ENCODE measurements around the gene AANAT.

Gene AANAT

DNA sequence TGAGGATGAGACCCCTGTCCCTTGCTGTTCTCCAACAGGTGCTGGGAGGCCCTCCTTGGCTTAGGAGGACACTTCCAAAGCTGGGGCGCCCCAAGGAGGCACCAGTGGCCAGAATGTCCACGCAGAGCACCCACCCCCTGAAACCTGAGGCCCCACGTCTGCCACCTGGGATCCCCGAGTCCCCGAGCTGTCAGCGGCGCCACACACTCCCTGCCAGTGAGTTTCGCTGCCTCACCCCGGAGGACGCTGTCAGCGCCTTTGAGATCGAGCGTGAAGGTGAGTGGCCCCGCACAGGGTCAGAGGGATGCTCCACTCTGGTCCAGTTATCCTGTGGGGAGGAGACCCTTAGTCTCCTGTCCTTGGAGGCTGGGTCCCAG, 1.2 kb downstream of the AANAT start:
- no peak for DNase-seq (ENCODE audit: low read depth in 2 of 2)

DNA sequence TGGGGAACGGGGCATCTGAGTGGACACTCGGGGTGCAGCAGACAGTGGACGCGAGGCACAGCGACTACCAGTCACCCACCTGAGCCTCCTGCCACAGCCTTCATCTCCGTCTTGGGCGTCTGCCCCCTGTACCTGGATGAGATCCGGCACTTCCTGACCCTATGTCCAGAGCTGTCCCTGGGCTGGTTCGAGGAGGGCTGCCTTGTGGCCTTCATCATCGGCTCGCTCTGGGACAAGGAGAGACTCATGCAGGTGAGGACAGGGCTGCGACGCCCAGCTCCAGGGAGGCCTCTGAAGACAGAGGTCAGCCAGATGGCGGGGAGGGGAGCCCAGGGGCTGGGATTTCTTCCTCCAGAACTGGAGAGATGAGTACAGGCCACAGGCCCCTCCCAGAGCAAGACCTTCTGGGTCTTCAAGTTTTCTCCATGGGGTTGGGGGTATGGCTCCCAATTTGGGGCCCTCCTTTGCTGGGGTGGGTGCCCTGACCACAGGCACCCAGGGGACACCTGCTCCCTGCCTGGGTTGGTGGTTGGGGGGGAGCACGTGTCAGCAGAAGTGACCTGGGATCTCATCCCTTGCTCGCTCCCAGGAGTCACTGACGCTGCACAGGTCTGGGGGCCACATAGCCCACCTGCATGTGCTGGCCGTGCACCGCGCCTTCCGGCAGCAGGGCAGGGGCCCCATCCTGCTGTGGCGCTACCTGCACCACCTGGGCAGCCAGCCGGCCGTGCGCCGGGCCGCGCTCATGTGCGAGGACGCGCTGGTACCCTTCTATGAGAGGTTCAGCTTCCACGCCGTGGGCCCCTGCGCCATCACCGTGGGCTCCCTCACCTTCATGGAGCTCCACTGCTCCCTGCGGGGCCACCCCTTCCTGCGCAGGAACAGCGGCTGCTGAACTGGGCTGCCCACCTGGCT, 1.9 kb downstream of the AANAT start:
- DNase-seq (ENCODE audit: low read depth in 2 of 2), result no peak

DNA sequence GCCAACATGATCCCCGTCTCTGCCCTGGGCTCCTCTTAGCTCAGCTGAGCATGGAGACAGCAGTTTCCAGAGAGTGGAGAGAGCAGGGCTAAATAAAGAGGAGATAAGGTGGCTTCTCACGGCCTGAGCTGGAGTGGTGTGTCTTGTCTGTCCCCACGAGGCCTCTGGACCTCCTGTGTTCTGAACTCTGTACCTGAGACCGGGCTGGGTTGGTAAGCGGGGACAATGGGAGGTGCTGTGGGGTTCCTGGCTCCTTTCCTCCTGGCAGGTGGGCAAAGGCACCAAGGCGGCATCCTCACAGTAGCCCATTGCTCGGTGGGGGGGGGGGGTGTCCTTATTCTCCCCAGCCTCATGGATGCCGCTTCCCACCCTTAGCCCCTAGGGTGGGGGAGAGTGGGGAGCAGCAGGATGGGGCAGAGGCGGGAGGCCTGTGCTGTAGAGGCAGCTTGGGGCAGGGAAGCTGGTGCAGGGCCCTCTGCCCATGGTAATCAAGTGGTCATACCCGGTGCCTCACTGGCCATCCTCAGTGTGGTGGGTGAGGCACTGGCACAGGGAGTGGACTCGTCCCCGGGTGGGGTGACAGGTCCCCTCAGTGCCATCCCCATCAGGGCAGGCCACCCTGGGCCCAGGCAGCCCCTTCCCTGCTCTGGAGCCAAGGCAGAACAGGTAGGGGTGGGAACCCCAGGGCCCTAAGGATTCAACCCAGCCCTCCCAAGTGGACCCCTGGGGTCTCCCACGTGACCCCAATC, 2.8 kb downstream of the AANAT start:
- no peak for DNase-seq (ENCODE audit: low read depth in 2 of 2)

DNA sequence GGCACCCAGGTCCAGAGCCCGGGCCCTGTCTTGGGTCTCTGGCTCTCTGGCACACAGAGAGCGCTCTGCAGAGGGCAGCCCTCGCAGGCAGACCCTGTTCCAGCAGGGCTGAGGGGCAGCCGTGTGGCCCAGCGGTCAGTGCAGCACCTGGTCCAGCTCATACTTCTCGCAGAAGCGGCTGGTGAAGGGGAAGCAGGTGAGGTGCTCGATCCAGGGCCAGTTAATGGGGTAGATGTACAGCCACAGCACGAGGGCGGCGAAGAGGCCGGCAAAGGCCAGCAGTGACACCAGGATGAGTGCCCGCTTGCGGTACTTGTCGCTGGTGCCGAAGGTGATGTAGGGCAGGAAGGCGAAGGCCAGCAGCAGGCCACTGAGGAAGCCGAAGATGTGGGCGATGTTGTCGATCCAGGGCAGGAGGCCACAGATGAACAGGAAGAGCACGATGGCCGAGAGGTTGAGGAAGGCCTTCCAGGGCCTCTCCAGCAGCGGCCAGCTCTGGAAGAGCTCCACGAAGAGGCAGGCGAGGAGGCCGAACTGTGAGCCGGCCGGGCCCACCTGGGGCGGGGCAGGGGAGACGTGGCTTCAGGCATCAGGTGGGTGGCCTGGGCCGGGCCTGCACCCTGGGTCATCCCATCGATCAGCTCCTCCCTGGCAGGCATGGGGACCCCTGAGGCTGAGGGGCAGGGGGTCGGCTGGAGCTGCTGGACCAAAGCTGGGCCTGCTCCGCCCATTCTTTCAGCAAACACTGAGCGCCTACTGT, 4.3 kb downstream of the AANAT start:
- DNase-seq (ENCODE audit: low read depth in 2 of 2), result no peak

DNA sequence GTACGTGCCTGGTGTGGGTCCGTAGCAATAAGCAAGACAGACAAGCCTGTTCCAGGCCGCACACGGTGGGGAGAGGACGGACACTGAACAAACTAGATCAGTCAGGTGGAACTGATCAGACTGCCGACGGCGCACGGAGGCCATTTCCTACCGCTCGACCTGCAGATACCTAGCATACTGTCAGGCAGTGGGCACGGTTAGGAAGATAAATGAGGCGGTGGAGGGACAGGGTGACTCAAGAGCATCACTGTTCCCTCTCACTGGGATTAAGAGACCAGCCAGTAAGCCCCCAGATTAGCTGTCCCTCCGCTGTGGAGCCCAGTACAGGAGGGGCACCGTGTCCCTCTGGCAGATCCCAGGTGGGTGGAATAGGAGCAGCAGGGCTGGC, 4.8 kb downstream of the AANAT start:
- no peak for DNase-seq (ENCODE audit: low read depth in 2 of 2)

DNA sequence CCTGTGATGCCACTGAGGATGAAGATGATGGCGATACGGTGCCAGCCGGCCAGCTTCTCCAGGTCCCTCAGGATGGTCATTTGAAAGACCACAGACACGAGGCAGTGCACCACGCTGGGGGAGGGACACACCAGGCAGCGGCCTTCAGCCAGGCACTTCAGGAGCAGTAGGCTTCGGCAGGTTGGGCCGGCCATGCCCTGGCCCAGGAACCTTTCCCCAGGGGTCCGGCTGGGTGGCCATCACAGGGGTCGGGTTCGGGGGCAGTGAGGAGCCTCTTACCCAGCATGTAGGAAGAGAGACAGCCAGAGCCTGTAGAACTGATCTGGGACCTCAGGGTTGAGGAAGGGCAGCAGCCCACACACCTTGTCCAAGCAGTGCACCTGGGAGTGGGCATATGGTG, 5.3 kb downstream of the AANAT start:
- DNase-seq (ENCODE audit: low read depth in 2 of 2), result no peak

DNA sequence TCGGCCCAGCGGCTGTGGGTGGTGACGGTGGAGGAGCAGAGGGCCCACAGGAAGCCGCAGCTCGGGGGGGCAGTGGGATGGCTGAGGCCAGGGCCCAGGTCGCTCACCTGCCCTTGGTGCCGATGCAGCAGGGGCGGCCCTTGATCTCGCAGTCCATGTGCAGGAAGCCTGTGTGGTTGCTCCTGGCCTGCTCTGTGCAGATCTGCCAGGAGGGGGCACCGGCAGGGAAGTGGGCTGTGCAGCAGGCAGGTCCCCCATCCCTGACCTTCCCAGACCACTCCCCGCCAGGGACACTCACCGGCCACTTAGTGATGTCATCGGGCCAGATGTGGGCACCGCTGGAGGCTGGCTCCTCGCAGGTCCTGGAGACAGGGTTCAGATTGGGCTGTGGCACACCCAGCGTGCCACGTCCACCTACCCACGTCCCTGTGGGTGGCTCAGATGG, 6.2 kb downstream of the AANAT start:
- DNase-seq (ENCODE audit: low read depth in 2 of 2), result no peak

DNA sequence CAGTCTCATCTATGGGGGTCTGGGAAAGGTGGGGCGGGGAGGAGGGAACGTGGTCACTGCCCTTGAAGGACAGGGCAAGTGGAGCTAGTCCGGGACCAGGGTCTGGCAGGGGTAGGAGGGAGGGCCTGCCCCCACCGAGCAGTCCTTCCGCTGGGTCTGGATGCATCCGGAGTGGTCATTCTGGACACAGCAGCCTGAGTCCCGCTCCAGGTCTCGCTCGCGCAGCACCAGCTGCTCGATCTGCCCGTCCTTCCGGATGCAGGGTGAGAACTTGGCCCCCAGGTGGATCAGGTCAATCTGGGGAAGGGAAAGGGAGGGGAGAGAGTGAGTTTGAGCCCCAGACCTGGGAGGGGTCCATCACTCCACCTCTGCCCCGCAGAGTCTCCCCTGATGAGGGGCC, 6.8 kb downstream of the AANAT start:
- DNase-seq (ENCODE audit: low read depth in 2 of 2), result no peak

DNA sequence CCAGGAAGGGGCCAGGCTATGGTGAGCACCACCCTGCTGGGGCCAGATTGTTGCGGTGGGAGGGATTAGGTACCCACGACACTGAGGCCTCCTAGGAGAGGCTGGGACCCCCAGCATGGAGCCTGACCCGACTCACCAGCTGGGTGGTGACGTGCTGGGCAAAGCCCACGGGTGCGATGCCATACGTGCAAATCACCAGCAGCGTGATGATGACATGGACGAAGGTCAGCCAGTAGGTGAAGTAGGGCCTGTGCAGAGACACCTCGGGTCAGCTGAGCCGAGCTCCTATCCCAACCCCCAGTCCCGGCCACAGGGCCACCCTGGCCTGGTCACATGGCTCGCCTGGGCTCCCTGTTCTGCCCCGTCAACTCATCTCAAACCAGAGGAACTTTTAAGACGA, 7.5 kb downstream of the AANAT start:
- DNase-seq (ENCODE audit: low read depth in 2 of 2), result no peak

DNA sequence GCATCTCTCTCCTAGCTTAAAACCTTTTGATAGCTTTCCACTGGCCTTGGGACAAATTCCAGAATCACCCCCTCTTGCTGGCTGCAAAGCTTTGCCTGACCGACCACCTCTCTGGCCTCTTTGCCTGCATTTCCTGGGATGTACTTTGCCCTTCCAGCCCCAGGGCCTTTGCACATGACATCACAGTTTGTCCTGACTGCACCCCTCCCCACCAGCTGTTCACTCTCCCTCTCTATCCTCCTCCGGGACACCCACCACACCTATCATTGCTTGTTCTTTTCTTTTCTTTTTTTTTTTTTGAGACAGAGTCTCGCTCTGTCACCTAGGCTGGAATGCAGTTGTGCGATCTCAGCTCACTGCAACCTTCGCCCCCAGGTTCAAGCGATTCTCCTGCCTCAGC, 7.9 kb downstream of the AANAT start:
- DNase-seq (ENCODE audit: low read depth in 2 of 2), result no peak

DNA sequence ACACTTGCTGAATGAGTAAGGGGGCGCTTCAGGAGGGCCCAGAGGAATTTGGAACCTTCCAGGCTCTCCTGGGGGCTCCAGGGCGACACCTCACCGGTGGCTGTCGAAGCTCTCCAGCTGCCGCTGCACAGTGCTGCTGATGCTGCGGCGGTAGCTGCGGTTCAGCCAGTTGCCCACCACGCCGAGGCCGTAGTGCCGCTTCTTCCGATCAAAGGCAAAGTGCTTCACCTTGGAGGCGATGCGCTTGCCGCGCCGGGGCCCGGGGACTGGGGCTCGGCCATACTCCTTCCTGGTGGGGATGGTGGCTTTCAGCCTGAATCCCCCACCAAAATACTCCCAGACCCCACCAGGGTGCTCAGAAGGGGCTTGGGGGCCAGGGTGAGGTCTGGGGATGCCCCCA, 9.3 kb downstream of the AANAT start:
- DNase-seq (ENCODE audit: low read depth in 2 of 2), result no peak

DNA sequence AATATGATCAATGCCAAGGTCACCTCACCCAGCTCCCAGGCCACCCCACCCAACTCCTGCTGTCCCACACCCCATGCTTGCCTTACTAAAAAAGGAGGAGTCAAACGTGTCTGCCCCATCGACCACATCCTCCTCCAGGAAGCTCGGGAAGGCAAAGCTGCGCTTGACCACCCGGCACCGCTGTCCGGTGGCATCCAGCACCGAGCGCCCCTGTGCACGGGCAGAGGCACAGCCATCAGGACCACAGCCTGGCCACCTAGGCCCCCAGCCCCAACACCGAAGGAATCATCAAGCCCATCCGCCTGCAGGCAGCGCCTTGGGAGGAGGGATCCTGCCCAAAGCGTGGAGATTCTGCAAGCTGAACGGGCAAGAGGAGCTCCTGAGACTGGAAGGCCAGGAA, 10.2 kb downstream of the AANAT start:
- DNase-seq (ENCODE audit: low read depth in 2 of 2), result no peak

DNA sequence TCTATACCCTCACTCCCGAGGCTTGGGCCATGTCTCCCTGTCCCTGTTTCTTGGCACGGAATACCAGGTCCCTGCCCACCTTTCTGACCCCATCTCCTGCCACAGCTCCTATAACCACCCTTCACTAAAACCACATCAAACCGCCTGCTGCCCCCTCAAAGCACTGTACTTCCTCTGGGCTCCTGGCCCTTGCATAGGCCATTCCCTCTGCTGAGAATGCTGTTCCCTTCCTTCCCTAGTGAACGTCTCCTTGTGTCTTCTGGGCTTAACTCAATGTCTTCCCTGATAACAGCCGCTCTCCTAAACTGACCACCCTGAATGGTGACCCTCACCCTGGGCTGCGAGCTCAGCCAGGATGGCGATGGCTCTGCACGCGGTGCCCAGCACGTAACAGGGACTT, 10.7 kb downstream of the AANAT start:
- DNase-seq (ENCODE audit: low read depth in 2 of 2), result no peak

DNA sequence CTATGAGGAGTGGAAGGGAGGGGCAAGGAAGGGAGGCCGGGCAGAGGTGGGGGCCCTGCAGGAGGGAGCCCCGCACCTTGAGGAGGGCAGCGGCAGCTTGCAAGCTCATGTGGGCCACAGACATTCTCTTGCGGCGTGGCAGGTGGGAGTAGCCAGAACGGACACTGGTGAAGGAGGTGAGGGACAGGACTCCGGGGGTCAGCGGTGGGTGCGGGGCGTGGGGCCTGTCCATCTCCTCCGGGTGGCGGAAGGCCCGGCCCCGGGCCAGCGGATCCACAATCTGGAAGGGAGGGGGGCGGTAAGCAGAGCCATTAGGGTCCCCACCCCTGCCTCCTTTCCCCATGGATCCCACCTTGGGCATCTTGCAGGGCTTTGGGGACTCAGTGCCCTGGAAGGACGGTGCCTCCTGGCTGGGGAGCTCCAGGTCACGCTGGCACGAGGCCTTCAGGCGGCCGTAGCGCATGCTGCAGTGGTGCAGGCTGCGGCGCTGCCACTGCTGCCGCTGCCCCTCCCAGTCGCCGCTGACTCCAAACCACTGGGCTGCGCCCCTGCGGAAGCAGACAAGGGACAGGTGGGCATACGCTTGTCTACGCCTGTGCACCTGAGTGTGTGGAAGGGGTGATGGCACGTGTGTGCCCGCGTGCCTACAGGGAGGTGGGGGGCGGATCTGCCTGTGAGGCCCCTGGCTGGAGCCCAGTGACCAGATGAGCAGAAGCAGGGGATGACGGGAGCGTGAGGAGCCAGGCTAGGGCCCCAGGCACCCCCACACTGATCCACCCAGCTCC, 11.5 kb downstream of the AANAT start:
- no peak for DNase-seq (ENCODE audit: low read depth in 2 of 2)

DNA sequence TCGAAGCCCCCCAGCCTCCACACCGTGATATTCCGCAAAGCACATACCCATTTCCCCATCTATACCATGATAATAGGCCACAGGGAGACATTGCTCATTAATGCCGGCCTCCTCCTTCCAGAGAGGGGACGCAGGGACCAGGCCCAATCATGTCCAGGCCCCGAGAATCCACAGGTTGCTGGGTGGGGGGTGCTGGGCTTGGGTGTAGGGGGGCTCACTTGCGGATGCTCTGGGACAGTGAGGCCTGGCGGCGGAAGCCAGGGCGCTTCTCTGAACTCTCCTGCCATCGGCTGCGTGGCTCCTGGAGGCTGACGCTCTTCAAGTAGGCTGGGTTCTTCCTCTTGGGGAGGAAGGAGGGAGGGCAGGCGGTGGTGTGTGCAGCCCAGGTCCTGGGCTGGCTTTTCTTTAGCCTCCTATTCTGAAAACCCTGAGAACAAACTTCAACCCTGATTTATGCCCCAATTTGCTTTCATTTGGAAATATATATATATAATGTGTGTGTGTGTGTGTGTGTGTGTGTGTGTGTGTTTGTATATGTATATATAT, 12.2 kb downstream of the AANAT start:
- DNase-seq (ENCODE audit: low read depth in 2 of 2), result no peak

DNA sequence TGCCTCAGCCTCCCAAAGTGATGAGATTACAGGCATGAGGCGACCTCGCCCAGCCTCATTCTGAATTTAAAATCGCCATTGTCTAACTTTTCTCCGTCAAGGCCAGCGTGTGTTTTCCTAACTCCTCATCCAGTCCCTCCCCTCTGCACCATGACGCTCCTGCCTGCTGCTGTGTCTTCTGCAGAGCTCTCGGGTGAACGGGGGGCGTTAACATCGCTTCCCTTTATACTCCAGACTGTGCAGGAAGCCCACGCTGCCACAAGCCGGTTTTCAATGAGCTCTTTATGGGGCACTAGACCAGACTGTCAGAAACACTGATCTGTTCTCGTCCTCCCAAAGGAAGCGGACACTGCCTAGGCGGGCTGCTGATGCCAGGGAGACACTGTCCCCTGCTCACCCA, 13.2 kb downstream of the AANAT start:
- DNase-seq (ENCODE audit: low read depth in 2 of 2), result no peak

DNA sequence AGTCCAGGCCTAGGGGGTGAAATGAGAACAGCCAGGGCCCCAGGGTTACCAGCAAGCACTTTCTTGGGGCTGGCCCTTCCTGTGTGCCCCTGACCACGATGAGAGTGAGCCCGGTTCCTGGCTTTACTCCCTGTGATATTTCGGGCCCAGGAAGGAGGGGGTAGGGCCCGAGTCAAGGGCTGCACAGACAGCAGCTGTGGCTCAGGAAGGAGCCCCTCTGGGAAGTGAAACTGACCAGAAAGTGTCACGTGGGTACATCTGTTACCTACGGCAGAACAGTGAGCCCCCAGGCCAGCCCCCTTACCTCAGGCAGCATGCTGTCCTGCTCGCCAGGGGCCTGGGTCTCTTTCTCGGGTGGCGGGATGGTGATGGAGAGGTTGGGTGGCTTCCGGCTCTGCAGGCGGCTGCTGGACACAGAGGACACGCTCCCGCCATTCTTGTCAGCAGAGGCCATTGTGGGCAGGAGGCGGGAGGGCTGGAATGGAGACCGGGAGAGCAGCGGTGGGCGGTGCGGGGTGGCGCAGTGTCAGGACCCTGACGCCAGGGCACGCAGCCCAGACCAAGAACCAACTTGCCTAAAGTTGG, 13.8 kb downstream of the AANAT start:
- DNase-seq (ENCODE audit: low read depth in 2 of 2), result no peak

DNA sequence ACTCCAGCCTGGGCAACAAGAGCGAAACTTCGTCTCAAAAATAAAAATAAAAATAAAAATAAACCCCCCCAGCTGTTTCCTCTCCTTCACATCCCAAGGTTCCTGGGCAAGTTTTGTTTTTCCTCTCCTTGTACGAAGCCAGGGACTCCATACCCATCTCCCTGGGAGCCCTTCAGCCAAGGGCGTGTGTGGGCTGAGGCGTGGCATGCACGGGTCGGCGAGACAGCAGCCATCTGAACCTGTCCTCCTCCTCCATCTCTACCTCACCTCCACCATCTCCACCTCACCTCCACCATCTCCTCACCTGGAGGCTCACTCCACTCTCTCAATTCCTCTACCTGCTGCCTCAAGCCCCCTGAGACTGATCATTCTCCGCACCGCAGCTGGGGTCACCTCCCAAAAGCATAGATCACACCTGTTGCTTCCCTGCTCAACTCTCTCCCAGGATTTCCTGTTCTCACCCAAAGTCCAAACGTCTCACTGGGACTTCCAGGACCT, 16.9 kb downstream of the AANAT start:
- DNase-seq (ENCODE audit: low read depth in 2 of 2), result no peak

DNA sequence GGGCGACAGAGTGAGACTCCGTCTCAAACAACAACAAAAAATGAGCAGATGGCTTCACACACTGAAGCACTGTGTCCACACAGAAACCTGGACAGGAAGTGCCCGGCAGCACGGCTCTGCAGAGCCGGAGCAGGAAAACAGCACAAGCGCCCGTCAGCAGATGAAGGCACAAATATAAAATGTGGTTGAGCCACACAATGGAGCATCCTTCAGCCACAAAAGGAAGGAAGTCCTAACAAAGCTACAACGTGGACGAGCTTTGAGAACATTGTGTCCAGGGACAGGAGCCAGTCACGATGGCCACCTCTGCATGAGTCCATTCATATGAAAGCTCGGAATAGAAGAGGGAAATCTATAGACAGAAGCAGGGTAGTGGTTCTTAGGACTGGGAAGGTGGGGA, 18.2 kb downstream of the AANAT start:
- no peak for DNase-seq (ENCODE audit: low read depth in 2 of 2)

DNA sequence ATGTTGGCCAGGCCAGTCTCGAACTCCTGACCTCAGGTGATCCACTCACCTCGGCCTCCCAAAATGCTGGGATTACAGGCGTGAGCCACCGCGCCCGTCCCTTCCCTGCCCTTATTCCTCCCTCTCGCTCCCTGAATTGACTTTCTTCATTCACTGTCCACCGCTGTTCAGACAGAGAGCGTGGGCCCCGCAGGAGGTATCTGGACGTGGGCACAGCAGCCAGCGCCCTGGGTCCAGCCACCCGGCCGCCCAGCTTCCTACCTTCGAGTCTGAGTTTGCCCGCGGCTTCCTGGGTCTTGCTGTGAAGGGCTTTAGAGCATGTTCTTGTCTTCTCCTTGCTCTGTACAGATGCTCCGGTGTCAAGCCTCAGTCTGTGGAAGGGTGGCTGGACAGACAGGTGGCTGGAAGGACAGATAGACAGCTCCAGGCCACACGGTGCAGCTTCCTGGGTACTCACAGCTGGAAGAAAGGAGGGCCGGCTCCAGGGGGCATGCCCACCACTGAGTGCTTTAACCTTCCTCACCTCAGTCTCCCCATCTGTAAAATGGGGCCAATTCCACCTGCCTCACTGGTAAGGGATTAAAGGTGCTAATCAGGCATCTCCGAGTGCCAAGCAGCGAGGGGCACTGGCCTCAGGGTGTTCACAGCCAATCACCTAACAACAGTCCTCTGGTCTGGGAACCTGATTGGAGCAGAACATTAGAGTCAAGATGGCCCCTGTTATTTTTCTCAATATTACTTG, 20.2 kb downstream of the AANAT start:
- DNase-seq (ENCODE audit: low read depth in 2 of 2), result no peak
